HepG2 (cell line): ENCODE results near the gene C16orf89. TPM values are rescaled to one million over a fixed set of nuclear protein-coding genes. Genes with fewer than 3 reads are reported as not detected.

ENCODE experiments used
- ATAC-seq: fragments of 200-7000 bp; cut with Tn5 transposase; 3 replicates; pipeline ENCODE4 v1.9.1; 2020; ENCODE audit warnings: mild to moderate bottlenecking, moderate library complexity
- BruUV-seq: library from RNA; stranded (reverse); fragments of 400-500 nt; replicated peaks from 2 replicates; lab custom pipeline; 2021; lab: Mats Ljungman, UMichigan
- CTCF ChIA-PET: fragments of 300-600 bp; formaldehyde crosslinking; extraction: SDS; loops from one replicate; lab custom pipeline; 2021; ENCODE audit warnings: low total read pairs, inconsistent platforms, low intra/inter-chr PET ratio; lab: Yijun Ruan, JAX
- POLR2A ChIA-PET: fragments of 350-600 bp; sonication (Branson Sonifier 250); formaldehyde crosslinking; loops from one replicate; lab custom pipeline; 2020; ENCODE audit warnings: antibody characterized with exemption, inconsistent platforms; lab: Yijun Ruan, JAX
- DNase-seq: peaks from one replicate; pipeline ENCODE4 v3.0.0-alpha.2; 2015; ENCODE audit warnings: low spot score
- FAIRE-seq: peaks from 3 replicates; lab custom pipeline; 2011; peaks lifted over from hg19 to GRCh38; lab: Jason Lieb, UNC
- H2AFZ ChIP-seq: one replicate; pipeline ENCODE4 v1.6.1; 2011; ENCODE audit warnings: low read length, inconsistent platforms
- H3K27ac ChIP-seq: fragments of 300-600 bp; 3 replicates; pipeline ENCODE4 v1.8.0; 2011; ENCODE audit warnings: mixed run types, mild to moderate bottlenecking, mixed read lengths, low read length, inconsistent platforms; ENCODE audit not compliant: insufficient read depth; ENCODE audit errors: extremely low read length
- H3K27me3 ChIP-seq, 2 experiments: fragments of 200-600 bp in 1 of 2; 2 replicates in 1 of 2; 3 replicates in 1 of 2; pipeline versions ENCODE4 v1.6.0 to v1.8.0; 2011; ENCODE audit warnings: low read length in 2 of 2, mild to moderate bottlenecking in 2 of 2, moderate library complexity in 2 of 2, inconsistent platforms in 1 of 2; ENCODE audit not compliant: insufficient read depth in 2 of 2, control insufficient read depth in 1 of 2
- H3K36me3 ChIP-seq, 2 experiments: fragments of 200-600 bp in 1 of 2; replicated peaks in 1 of 2; 2 replicates in 1 of 2; 3 replicates in 1 of 2; pipeline versions ENCODE4 v1.5.1 to v1.8.0; 2011; ENCODE audit warnings: low read length in 2 of 2, inconsistent platforms in 1 of 2; ENCODE audit not compliant: insufficient read depth in 2 of 2, control insufficient read depth in 1 of 2
- H3K4me1 ChIP-seq: 2 replicates; pipeline ENCODE4 v1.5.1; 2012; ENCODE audit warnings: low read length, inconsistent platforms; ENCODE audit not compliant: insufficient read depth
- H3K4me2 ChIP-seq: 2 replicates; pipeline ENCODE4 v1.6.0; 2011; ENCODE audit warnings: low read depth, low read length, inconsistent platforms
- H3K4me3 ChIP-seq, 3 experiments: fragments of 200-600 bp in 1 of 3; sonication (generic), shearing (Covaris generic) in 1 of 3; replicated peaks in 1 of 3; 2 replicates each; pipeline ENCODE4 v1.5.1; 2011 to 2016; ENCODE audit warnings: low read length in 3 of 3, inconsistent platforms in 2 of 3, low read depth in 2 of 3, mild to moderate bottlenecking in 2 of 3, control low read depth in 1 of 3, mixed read lengths in 1 of 3; ENCODE audit not compliant: insufficient read depth in 1 of 3
- H3K79me2 ChIP-seq: one replicate; pipeline ENCODE4 v1.6.1; 2011; ENCODE audit warnings: low read length, inconsistent platforms; ENCODE audit not compliant: insufficient read depth
- H3K9ac ChIP-seq: 2 replicates; pipeline ENCODE4 v1.6.0; 2011; ENCODE audit warnings: mild to moderate bottlenecking, low read depth, low read length, inconsistent platforms; ENCODE audit not compliant: insufficient read depth
- H3K9me3 ChIP-seq: 2 replicates; pipeline ENCODE4 v1.5.1; 2012; ENCODE audit warnings: mild to moderate bottlenecking, low read length
- H4K20me1 ChIP-seq: 2 replicates; pipeline ENCODE4 v1.6.0; 2011; ENCODE audit warnings: inconsistent platforms, mild to moderate bottlenecking, low read length, moderate library complexity; ENCODE audit not compliant: insufficient read depth
- FOSL1 ChIP-seq: sonication (generic); formaldehyde crosslinking; IDR thresholded peaks from 2 replicates; pipeline ENCODE4 v1.9.0; 2021; ENCODE audit warnings: missing genetic modification reagents, borderline replicate concordance
- HNRNPLL ChIP-seq: fragments of 200-400 bp; formaldehyde crosslinking; IDR thresholded peaks from 2 replicates; pipeline ENCODE4 v1.6.1; 2017; ENCODE audit warnings: mild to moderate bottlenecking, low read depth, low read length; ENCODE audit not compliant: poor library complexity, severe bottlenecking
- IKZF4 ChIP-seq: sonication (generic); formaldehyde crosslinking; IDR thresholded peaks from 2 replicates; pipeline ENCODE4 v1.5.1; 2020; ENCODE audit warnings: borderline replicate concordance, mild to moderate bottlenecking, low read depth, missing genetic modification reagents; ENCODE audit errors: not compliant biosample characterization
- ZFY ChIP-seq: sonication (generic); formaldehyde crosslinking; IDR thresholded peaks from 2 replicates; pipeline ENCODE4 v1.4.0; 2020; ENCODE audit warnings: missing genetic modification reagents
- ZNF839 ChIP-seq: sonication (generic); formaldehyde crosslinking; IDR thresholded peaks from 2 replicates; pipeline ENCODE4 v1.4.0; 2020; ENCODE audit warnings: missing genetic modification reagents, mild to moderate bottlenecking, borderline replicate concordance
- WGBS: methylation state at CpG from one replicate; pipeline ENCODE4 v1.1.6; 2017; ENCODE audit warnings: low lambda C conversion rate; 5-methylcytosine and 5-hydroxymethylcytosine counted together
- in situ Hi-C: cut with HindIII; loops from 2 replicates; pipeline ENCODE4 v1.10.0; 2017; ENCODE audit warnings: low pct_unique_long_range_greater_than_20kb; ENCODE audit not compliant: extremely low pct_ligation_motif_present
- intact Hi-C: fragments of 100-400 bp; cut with micrococcal nuclease; formaldehyde crosslinking; loops from one replicate; pipeline ENCODE4 v1.10.0; 2022; ENCODE audit not compliant: unreplicated experiment
- polyA plus RNA-seq, 8 experiments: library from polyadenylated mRNA; depleted of rRNA in 3 of 8; stranded (reverse) in 7 of 8; unstranded in 1 of 8; fragments of >200 nt; fragmentation: Illumina TruSeq in 4 of 8; extraction: Trizol in 4 of 8; gene quantifications; 2 replicates each; pipeline versions ENCODE4 v1.2.1 to v1.2.3, GENCODE V29; 2011 to 2016; ENCODE audit warnings: low read depth in 4 of 8, missing spikeins in 1 of 8, mixed read lengths in 1 of 8; ENCODE audit not compliant: insufficient read depth in 1 of 8
- total RNA-seq, 5 experiments: library from RNA; depleted of rRNA; stranded (reverse); fragments of >200 nt; fragmentation: Illumina TruSeq; extraction: Trizol; gene quantifications; 2 replicates each; pipeline ENCODE4 v1.2.3, GENCODE V29; 2016; ENCODE audit warnings: low read depth in 1 of 5
- TF ChIP-seq, protein P1 (sequence below): sonication (generic); formaldehyde crosslinking; IDR thresholded peaks from 2 replicates; pipeline ENCODE4 v1.5.1; 2020; ENCODE audit warnings: mild to moderate bottlenecking, missing genetic modification reagents, moderate library complexity
- TF ChIP-seq, protein P2 (sequence below): sonication (generic); formaldehyde crosslinking; conservative IDR thresholded peaks from 2 replicates; pipeline ENCODE4 v1.4.0; 2020; ENCODE audit warnings: missing genetic modification reagents
- TF ChIP-seq, protein P3 (sequence below): sonication (generic); formaldehyde crosslinking; IDR thresholded peaks from 2 replicates; pipeline ENCODE4 v1.4.0; 2020; ENCODE audit warnings: mild to moderate bottlenecking, missing genetic modification reagents
- TF ChIP-seq, protein P4 (sequence below): sonication (generic); formaldehyde crosslinking; IDR thresholded peaks from 2 replicates; pipeline ENCODE4 v1.5.0; 2020; ENCODE audit warnings: mild to moderate bottlenecking, missing genetic modification reagents
- TF ChIP-seq, protein P5 (sequence below): conservative IDR thresholded peaks from 2 replicates; pipeline ENCODE4 v1.6.1; 2018; ENCODE audit warnings: missing genetic modification reagents

C16orf89 gene
- total and polyA plus RNA-seq, 2 of the 13 experiments (the other 11 are each of a cell fraction or from before 2014, with no cell fraction given), result 1.9 to 3.4 TPM

DNA sequence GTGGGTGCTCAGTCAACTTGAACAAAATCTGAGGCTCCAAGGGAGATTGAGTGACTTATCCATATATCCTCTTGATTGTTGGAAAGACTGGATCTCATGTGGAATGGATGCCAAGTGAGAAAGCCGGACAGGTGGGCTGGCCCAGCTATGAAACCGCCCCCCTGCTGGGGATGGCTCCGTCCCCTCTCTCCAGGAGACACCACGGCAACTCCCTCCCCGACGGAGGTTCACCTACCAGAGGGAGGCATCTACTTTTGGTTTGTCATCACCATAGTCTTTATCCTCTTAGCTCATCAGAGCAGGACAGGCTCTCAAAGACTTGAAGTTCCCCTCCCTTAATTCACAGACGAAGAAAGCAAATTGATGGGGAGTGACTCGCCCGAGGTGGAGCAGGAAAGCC, 4.1 kb upstream of the C16orf89 start:
- H4K20me1 ChIP-seq, result no peaks in the 10 kb centered on the region
- H3K36me3 ChIP-seq, result peaks cover 3 to 13% of the 10 kb centered on the region in 2 experiments; a peak in 4 of 5 replicates
- no peak overlapping the region for H3K9ac ChIP-seq
- H3K27ac ChIP-seq, result no peak overlapping the region
- H3K4me2 ChIP-seq, result no peak overlapping the region
- TF ChIP-seq FOSL1 (CRISPR knock-in tag), result no peak
- TF ChIP-seq ZFY (CRISPR knock-in tag), result no peak
- no peak for TF ChIP-seq ZNF839 (CRISPR knock-in tag)
- TF ChIP-seq HNRNPLL, result no peak
- TF ChIP-seq, protein P1, sequence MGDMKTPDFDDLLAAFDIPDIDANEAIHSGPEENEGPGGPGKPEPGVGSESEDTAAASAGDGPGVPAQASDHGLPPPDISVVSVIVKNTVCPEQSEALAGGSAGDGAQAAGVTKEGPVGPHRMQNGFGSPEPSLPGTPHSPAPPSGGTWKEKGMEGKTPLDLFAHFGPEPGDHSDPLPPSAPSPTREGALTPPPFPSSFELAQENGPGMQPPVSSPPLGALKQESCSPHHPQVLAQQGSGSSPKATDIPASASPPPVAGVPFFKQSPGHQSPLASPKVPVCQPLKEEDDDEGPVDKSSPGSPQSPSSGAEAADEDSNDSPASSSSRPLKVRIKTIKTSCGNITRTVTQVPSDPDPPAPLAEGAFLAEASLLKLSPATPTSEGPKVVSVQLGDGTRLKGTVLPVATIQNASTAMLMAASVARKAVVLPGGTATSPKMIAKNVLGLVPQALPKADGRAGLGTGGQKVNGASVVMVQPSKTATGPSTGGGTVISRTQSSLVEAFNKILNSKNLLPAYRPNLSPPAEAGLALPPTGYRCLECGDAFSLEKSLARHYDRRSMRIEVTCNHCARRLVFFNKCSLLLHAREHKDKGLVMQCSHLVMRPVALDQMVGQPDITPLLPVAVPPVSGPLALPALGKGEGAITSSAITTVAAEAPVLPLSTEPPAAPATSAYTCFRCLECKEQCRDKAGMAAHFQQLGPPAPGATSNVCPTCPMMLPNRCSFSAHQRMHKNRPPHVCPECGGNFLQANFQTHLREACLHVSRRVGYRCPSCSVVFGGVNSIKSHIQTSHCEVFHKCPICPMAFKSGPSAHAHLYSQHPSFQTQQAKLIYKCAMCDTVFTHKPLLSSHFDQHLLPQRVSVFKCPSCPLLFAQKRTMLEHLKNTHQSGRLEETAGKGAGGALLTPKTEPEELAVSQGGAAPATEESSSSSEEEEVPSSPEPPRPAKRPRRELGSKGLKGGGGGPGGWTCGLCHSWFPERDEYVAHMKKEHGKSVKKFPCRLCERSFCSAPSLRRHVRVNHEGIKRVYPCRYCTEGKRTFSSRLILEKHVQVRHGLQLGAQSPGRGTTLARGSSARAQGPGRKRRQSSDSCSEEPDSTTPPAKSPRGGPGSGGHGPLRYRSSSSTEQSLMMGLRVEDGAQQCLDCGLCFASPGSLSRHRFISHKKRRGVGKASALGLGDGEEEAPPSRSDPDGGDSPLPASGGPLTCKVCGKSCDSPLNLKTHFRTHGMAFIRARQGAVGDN (CRISPR knock-in tag), result no peak
- TF ChIP-seq, protein P2, sequence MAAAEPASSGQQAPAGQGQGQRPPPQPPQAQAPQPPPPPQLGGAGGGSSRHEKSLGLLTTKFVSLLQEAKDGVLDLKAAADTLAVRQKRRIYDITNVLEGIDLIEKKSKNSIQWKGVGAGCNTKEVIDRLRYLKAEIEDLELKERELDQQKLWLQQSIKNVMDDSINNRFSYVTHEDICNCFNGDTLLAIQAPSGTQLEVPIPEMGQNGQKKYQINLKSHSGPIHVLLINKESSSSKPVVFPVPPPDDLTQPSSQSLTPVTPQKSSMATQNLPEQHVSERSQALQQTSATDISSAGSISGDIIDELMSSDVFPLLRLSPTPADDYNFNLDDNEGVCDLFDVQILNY (CRISPR knock-in tag), result no peak
- TF ChIP-seq, protein P3, sequence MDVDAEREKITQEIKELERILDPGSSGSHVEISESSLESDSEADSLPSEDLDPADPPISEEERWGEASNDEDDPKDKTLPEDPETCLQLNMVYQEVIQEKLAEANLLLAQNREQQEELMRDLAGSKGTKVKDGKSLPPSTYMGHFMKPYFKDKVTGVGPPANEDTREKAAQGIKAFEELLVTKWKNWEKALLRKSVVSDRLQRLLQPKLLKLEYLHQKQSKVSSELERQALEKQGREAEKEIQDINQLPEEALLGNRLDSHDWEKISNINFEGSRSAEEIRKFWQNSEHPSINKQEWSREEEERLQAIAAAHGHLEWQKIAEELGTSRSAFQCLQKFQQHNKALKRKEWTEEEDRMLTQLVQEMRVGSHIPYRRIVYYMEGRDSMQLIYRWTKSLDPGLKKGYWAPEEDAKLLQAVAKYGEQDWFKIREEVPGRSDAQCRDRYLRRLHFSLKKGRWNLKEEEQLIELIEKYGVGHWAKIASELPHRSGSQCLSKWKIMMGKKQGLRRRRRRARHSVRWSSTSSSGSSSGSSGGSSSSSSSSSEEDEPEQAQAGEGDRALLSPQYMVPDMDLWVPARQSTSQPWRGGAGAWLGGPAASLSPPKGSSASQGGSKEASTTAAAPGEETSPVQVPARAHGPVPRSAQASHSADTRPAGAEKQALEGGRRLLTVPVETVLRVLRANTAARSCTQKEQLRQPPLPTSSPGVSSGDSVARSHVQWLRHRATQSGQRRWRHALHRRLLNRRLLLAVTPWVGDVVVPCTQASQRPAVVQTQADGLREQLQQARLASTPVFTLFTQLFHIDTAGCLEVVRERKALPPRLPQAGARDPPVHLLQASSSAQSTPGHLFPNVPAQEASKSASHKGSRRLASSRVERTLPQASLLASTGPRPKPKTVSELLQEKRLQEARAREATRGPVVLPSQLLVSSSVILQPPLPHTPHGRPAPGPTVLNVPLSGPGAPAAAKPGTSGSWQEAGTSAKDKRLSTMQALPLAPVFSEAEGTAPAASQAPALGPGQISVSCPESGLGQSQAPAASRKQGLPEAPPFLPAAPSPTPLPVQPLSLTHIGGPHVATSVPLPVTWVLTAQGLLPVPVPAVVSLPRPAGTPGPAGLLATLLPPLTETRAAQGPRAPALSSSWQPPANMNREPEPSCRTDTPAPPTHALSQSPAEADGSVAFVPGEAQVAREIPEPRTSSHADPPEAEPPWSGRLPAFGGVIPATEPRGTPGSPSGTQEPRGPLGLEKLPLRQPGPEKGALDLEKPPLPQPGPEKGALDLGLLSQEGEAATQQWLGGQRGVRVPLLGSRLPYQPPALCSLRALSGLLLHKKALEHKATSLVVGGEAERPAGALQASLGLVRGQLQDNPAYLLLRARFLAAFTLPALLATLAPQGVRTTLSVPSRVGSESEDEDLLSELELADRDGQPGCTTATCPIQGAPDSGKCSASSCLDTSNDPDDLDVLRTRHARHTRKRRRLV (CRISPR knock-in tag), result no peak
- no peak for TF ChIP-seq IKZF4
- TF ChIP-seq, protein P4, sequence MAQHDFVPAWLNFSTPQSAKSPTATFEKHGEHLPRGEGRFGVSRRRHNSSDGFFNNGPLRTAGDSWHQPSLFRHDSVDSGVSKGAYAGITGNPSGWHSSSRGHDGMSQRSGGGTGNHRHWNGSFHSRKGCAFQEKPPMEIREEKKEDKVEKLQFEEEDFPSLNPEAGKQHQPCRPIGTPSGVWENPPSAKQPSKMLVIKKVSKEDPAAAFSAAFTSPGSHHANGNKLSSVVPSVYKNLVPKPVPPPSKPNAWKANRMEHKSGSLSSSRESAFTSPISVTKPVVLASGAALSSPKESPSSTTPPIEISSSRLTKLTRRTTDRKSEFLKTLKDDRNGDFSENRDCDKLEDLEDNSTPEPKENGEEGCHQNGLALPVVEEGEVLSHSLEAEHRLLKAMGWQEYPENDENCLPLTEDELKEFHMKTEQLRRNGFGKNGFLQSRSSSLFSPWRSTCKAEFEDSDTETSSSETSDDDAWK (CRISPR knock-in tag), result no peak
- TF ChIP-seq, protein P5, sequence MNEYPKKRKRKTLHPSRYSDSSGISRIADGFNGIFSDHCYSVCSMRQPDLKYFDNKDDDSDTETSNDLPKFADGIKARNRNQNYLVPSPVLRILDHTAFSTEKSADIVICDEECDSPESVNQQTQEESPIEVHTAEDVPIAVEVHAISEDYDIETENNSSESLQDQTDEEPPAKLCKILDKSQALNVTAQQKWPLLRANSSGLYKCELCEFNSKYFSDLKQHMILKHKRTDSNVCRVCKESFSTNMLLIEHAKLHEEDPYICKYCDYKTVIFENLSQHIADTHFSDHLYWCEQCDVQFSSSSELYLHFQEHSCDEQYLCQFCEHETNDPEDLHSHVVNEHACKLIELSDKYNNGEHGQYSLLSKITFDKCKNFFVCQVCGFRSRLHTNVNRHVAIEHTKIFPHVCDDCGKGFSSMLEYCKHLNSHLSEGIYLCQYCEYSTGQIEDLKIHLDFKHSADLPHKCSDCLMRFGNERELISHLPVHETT (CRISPR knock-in tag), result no peak
- TF ChIP-seq, all 625 proteins: peak for 0
- Histone ChIP-seq H3K4me1 (peaks cover 40% of the 10 kb centered on the region), H3K9me3 (no peaks in the 10 kb centered on the region), H3K4me3 (no peak overlapping the region), H3K79me2 (peaks cover 22% of the 10 kb centered on the region), H3K27me3 (peaks cover 0 to 8% of the 10 kb centered on the region in 2 experiments; a peak in 1 of 5 replicates), H2AFZ (no peak overlapping the region)
- CTCF ChIA-PET, result no interaction called here
- POLR2A ChIA-PET, result interaction anchor here (0.9 kb wide), 1 partner anchor 35 kb away, joined by 4 read pairs; no protein-coding TSS in a partner anchor
- ATAC-seq, result no peak
- intact Hi-C loops, result loop anchor here (5.0 kb wide), 2 partner anchors 33 to 113 kb away; partner anchors contain the start of gene SEC14L5
- FAIRE-seq, result no peak
- in situ Hi-C loops, result no loop called here
- BruUV-seq, result no TSS peak
- DNase-seq, result no peak
- 79% methylated on average over 9 of the region's 9 CpGs for WGBS
